CD4-positive, alpha-beta T cell treated with Interleukin-17A for 1 hour (primary cell): Measurements from ENCODE around the gene DMBT1.
A peak's percentile ranks its signal among the peaks of the same experiment; 100 is the strongest.
"Not testable (repeated sequence)": the region's sequence is repeated elsewhere in the genome, so short reads cannot be mapped to it uniquely, and the experiment has no call there.

Source experiments
- DNase-seq: peaks from one replicate; pipeline ENCODE4 v3.0.0-alpha.2; 2020

Gene DMBT1

DNA sequence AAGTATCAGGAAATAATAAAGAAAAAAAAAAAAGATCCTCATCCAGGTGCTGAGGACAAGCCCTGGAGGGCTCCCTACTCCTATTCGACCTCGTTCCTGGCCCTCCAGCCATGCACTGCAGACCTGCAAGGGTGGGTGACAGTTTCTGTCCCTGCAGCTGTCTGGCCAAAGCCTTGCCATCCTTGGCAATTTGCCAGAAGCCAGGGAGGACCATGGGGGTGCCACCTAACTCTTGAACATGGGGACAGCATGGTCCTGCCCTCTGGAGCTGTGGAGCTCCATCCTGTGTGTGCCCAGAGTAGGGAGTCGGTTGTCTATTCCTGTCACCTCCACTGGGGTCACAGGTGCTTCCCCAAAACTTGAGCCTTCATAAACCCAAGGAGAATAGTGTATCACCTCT is 27.8 kb downstream of the DMBT1 start:
- DNase-seq: no peak

DNA sequence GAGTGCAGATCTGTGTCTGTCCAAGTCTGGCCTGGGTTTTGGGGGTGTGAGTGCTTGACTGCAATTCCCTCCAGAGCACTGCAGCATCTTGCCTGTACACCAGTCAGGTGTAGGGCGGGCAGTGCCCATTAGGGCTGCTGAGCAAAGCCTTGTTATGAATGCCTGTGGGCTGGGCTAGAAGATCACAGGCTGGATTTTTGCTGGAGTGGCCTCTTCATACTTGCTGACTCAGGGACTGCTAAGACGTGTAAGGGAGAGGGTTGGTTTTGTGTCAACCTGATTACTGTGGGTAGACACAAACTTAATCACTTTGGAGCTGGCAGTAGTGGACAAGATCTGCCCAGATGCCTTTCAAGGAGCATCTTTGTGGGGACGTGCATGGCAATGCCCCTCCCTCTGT is 29.6 kb downstream of the DMBT1 start:
- no peak for DNase-seq

DNA sequence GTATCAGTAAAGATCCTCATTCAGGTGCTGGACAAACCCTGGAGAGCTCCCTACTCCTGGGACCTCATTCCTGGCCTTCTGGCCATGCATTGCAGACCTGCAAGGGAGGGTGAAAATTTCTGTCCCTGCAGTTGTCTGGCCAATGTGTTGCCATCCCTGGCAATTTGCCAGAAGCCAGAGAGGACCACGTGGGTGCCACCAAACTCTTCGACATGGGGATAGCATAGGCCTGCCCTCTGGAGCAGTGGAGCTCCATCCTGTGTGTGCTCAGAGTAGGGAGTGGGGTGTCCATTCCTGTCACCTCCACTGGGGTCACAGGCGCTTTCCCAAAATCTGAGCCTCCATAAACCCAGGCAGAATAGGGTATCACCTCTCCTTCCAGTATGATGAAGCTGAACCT is 31.2 kb downstream of the DMBT1 start:
- DNase-seq: no peak

- DNase-seq: no peak
These were observed 31.6 kb downstream of the DMBT1 start for GRCh38 chr10:122592161-122592560.

- no peak for DNase-seq
These were observed 57.1 kb downstream of the DMBT1 start for GRCh38 chr10:122617476-122618270.

DNA sequence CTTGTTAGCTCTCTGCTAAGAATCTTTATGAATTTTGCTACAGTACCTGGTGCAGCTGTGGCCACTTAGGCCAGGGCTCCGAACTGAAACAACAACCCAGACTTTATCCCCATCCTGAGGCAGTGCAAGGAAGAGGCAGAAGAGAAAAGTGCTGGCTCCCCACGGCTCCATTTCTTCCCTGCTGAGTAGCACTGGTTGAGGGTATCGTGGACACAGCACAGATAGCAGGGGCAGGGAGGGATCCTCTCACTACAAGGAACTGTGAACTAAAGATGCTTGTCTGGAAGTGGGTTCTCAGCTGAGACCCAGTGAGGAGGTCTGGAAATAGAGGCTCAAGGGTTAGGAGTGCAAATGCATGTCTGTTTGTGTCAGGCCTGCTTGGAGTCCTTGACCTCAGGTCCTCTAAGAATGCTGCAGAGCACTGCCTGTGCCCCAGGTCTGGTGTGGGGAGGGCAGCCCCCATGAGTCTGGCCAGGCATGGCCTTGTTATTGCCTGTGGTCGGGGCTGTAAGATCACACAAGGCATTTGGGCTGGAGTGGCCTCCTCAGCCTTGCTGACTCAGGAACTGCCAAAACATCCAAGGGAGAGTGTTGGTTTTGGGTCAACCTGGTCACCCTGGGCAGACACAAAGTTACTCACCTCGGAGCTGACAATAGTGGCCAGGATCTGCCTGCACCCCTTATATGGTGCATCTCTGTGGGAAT is 58.1 kb downstream of the DMBT1 start:
- no peak for DNase-seq

DNA sequence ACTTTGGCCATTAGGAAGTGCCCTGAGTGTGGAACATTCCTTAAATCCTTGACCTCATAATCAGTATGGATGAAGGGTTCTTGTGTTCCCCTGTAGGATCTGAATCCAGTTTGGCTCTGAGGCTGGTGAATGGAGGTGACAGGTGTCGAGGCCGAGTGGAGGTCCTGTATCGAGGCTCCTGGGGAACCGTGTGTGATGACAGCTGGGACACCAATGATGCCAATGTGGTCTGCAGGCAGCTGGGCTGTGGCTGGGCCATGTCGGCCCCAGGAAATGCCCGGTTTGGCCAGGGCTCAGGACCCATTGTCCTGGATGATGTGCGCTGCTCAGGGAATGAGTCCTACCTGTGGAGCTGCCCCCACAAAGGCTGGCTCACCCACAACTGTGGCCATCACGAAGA is 60.4 kb downstream of the DMBT1 start:
- DNase-seq: not testable (repeated sequence)

GRCh38 chr10:122624546-122624945 is 64.0 kb downstream of the DMBT1 start:
- no peak for DNase-seq

- DNase-seq: no peak
These were observed 70.0 kb downstream of the DMBT1 start for GRCh38 chr10:122630526-122630925.

DNA sequence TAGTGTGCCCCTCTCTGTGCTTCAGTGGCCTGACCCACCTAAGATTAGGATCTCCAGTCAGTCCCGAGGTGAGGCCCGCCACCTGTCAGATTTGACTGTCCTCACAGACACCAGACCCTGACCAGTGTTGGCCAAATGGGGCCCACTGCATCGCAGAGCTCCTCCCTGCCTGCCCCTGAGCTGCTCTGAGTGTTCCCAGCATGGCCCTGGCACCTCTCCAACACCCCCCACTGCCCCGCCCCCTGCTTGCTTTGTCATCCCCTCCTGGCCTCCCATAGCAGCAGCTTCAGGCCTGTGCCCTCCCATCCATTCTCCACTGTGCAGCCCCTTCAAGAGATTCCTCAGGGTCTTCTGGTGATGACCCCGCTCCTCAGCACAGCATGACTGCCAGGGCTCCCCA is 71.5 kb downstream of the DMBT1 start:
- no peak for DNase-seq

GRCh38 chr10:122632576-122632975 is 72.0 kb downstream of the DMBT1 start:
- no peak for DNase-seq

- no peak for DNase-seq
These were observed 76.4 kb downstream of the DMBT1 start for GRCh38 chr10:122636953-122637352.

- DNase-seq: no peak
These were observed 76.8 kb downstream of the DMBT1 start for GRCh38 chr10:122637376-122637775.

- no peak for DNase-seq
These were observed 77.6 kb downstream of the DMBT1 start for GRCh38 chr10:122638106-122638505.

DNA sequence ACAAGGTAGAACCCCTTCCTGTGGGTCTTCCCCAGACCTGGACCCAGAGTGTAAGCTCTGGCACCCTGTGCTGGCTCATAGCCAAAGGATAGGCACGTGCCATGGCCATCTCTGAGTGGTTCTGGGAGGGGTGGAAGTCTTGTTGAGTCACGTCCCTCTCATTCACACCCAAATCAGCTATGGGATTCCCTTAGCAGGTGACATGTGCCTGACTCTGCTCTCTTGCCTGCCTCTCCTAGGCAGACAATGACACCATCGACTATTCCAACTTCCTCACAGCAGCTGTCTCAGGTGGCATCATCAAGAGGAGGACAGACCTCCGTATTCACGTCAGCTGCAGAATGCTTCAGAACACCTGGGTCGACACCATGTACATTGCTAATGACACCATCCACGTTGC is 79.2 kb downstream of the DMBT1 start:
- DNase-seq: no peak

DNA sequence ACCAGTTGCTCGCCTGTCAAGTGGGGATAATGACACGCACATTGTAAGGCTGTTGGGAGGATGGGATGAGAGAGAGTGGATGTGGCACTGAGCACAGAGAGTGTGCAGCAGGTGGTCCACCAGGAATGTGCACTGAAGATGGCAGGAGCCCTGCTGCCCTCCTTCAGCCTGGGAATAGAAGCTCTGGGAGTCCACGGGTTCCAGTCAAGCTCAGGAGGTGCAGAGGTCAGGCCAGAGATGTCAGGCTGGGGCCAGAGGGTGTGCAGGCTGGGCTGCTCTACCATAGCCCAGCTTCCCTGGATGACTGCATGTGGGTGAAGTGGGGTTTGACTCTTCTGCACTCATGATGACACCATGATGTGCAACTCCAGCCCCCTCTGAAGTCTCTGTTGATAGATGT is 80.4 kb downstream of the DMBT1 start:
- no peak for DNase-seq

- DNase-seq: no peak
These were observed 82.4 kb downstream of the DMBT1 start for GRCh38 chr10:122642726-122643605.

DNA sequence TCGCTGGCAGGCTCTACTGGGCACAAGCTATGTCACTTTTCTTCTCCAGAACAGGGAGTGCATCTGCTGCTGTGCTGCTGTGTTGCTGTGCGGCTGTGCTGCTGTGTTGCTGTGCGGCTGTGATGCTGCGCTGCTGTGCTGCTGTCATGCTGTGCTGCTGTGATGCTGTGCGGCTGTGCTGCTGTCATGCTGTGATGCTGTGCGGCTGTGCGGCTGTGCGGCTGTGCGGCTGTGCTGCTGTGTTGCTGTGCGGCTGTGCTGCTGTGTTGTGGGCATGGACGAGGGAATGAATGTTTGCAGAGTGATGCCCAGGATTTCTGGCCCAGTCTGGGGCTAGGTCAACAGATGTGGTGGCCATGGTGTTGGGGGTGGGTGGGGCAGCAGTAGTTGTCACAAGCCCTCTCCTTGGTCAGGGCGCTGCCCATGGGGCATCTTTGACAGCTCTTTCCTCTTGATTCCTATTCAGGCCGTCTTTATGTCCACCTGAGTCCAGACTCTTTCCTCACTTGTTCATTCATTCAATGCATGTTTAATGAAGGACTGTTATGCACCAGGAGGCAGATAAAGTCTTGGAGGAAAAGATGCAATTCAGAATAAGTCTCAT is 83.5 kb downstream of the DMBT1 start:
- DNase-seq: no peak

DNA sequence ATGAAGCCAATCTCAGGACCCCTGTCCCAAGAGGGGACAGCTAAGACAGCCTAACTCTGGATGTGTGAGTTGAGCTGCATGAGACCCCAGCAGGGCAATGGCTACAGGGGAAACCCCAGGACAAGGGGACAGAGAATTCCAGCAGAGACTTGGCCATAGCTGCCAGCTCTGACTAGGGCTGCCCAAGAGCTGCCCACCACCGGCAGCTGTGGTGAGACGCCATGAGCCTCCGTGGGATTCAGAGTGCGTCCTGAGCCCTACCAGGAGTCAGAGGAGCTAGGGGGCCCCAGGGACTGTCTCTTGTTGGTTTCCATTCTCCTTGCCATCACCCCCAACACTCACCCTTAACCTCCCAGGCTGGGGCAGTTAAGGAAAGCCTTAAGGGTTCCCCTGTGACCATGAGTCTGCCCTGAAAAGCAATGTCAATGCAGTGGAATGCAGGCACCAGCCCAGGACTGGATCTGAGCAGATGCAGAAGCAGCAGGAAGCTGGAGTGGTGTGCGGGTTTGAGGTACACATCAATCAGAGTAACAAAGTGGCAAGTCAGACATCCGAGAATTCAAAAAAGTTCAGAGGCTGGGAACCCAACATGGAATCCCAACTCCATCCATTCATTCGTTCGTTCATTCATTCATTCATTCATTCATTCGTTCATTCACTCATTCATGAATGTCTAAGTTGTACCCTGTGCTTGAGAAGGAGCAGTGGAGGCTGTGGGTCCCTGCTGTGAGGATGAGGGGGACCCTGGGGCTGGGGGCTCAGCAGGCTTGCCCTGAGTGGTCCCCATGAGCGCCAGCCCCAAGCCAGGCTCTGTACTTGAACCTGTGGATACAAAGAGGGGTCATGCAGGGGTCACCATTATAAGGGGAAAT is 86.2 kb downstream of the DMBT1 start:
- DNase-seq: no peak

- DNase-seq: no peak
These were observed 86.9 kb downstream of the DMBT1 start for GRCh38 chr10:122647383-122647968.

GRCh38 chr10:122648599-122649428 is 88.3 kb downstream of the DMBT1 start:
- DNase-seq: peak; percentile 10
